RWPE2 (cell line): ENCODE measurements around the gene APLP2.

Source experiments
- ATAC-seq: fragments of 200-7000 bp; cut with Tn5 transposase; 3 replicates; pipeline ENCODE4 v1.9.1; 2021; ENCODE audit warnings: low read depth
- DNase-seq: peaks from one replicate; pipeline ENCODE4 v3.0.0-alpha.2; 2020; ENCODE audit warnings: low spot score
- H3K27ac ChIP-seq: fragments of 450-650 bp; 2 replicates; pipeline ENCODE4 v1.5.1; 2017; ENCODE audit warnings: mild to moderate bottlenecking; ENCODE audit not compliant: poor library complexity, severe bottlenecking
- H3K27me3 ChIP-seq: fragments of 250-450 bp; sonication (Bioruptor Pico); 2 replicates; pipeline ENCODE4 v1.5.1; 2021; ENCODE audit warnings: mild to moderate bottlenecking, moderate library complexity; ENCODE audit not compliant: insufficient read depth, poor library complexity, severe bottlenecking
- H3K36me3 ChIP-seq: fragments of 250-450 bp; sonication (Bioruptor Pico); 2 replicates; pipeline ENCODE4 v1.5.1; 2020; ENCODE audit warnings: low read depth, mild to moderate bottlenecking, moderate library complexity
- H3K4me1 ChIP-seq: fragments of 250-450 bp; sonication (Bioruptor Pico); 2 replicates; pipeline ENCODE4 v1.5.1; 2021; ENCODE audit warnings: mild to moderate bottlenecking, moderate library complexity; ENCODE audit not compliant: insufficient read depth, poor library complexity, severe bottlenecking
- H3K4me3 ChIP-seq: fragments of 250-450 bp; sonication (Bioruptor Pico); 2 replicates; pipeline ENCODE4 v1.5.1; 2021; ENCODE audit warnings: mild to moderate bottlenecking, moderate library complexity; ENCODE audit not compliant: severe bottlenecking
- H3K9me3 ChIP-seq: fragments of 250-450 bp; sonication (Bioruptor Pico); 2 replicates; pipeline ENCODE4 v1.5.1; 2021; ENCODE audit warnings: mild to moderate bottlenecking, moderate library complexity; ENCODE audit not compliant: severe bottlenecking
- TF ChIP-seq, protein P1 (sequence below): fragments of 450-650 bp; IDR thresholded peaks from one replicate; pipeline ENCODE4 v1.5.1; 2017; ENCODE audit warnings: mild to moderate bottlenecking, moderate library complexity; ENCODE audit not compliant: poor library complexity, severe bottlenecking

Gene APLP2

GRCh38 chr11:130163346-130164220 lies 93.9 kb downstream of the APLP2 start:
- no peaks in the 10 kb centered on the region for H3K27me3 ChIP-seq
- H3K27ac ChIP-seq, result no peak overlapping the region
- H3K9me3 ChIP-seq, result no peaks in the 10 kb centered on the region
- H3K36me3 ChIP-seq, result no peaks in the 10 kb centered on the region
- DNase-seq (no peak), ATAC-seq (no peak)
- peaks cover 29% of the 10 kb centered on the region for H3K4me1 ChIP-seq
- TF ChIP-seq, protein P1, sequence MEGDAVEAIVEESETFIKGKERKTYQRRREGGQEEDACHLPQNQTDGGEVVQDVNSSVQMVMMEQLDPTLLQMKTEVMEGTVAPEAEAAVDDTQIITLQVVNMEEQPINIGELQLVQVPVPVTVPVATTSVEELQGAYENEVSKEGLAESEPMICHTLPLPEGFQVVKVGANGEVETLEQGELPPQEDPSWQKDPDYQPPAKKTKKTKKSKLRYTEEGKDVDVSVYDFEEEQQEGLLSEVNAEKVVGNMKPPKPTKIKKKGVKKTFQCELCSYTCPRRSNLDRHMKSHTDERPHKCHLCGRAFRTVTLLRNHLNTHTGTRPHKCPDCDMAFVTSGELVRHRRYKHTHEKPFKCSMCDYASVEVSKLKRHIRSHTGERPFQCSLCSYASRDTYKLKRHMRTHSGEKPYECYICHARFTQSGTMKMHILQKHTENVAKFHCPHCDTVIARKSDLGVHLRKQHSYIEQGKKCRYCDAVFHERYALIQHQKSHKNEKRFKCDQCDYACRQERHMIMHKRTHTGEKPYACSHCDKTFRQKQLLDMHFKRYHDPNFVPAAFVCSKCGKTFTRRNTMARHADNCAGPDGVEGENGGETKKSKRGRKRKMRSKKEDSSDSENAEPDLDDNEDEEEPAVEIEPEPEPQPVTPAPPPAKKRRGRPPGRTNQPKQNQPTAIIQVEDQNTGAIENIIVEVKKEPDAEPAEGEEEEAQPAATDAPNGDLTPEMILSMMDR, result no peak
- H3K4me3 ChIP-seq, result no peak overlapping the region

DNA sequence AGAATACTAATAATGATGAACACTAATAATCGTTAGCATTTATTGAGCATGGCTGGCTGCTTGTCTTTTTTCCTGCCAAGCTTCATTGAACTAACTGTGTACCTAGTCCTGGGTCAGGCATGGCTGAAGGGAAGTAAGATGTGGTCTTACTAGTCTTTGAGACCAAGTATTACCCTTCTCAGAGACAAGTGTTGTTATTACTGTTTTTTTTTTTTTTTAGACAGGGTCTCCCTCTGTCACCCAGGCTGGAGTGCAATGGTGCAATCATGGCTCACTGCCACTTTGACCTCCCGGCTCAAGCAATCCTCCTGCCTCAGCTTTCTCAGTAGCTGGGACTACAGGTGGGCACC lies 94.5 kb downstream of the APLP2 start:
- DNase-seq, result no peak
- H3K27me3 ChIP-seq, result no peaks in the 10 kb centered on the region
- no peak overlapping the region for H3K4me3 ChIP-seq
- H3K27ac ChIP-seq, result no peak overlapping the region
- H3K36me3 ChIP-seq, result no peaks in the 10 kb centered on the region
- TF ChIP-seq, protein P1, result no peak
- no peaks in the 10 kb centered on the region for H3K9me3 ChIP-seq
- H3K4me1 ChIP-seq, result peaks cover 29% of the 10 kb centered on the region
- no peak for ATAC-seq

DNA sequence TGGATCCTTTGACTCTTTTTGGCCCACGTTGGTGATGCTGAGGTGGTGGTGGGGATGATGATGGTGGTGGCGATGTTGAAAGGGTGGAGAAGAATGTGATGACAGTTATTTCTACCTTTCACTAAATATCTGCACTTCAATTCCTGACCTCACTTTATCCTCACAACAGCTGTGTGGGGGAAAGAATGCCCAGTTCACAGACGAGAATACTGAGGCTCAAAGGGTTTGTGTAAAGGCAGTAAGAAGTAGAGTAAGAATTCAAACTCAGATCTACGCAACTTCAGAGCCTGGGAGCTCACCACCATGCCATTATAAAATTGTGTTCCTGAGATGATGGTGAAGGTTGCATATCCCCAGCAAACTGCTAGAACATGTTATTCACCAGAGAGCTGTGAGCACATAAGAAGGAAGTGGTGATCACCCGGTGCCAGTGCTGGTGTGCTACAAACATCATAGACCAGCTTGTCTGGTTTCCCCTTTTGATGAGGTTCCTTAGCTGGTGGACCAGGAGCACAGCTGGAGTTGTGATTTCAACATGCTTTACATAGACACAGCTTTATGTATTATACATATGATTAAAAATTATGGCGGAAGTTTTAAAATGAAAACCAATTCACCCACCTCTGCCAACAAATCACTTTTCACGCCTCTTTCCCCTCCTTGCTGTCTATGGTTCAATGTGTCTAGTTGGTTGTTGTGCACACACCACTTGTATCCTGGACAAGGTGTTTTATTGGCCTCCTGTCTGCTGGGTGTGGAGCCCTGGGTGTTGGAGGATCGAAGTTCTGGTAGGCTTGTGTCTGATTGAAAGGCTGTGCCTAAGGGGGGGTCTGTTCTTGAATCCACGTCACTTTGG lies 96.1 kb downstream of the APLP2 start:
- Histone ChIP-seq H3K36me3 (no peaks in the 10 kb centered on the region), H3K4me1 (peaks cover 29% of the 10 kb centered on the region), H3K4me3 (no peak overlapping the region), H3K27me3 (no peaks in the 10 kb centered on the region), H3K9me3 (no peaks in the 10 kb centered on the region), H3K27ac (peak overlapping the region; percentile 42)
- TF ChIP-seq, protein P1, result no peak
- DNase-seq (no peak), ATAC-seq (peak; percentile 37)

DNA sequence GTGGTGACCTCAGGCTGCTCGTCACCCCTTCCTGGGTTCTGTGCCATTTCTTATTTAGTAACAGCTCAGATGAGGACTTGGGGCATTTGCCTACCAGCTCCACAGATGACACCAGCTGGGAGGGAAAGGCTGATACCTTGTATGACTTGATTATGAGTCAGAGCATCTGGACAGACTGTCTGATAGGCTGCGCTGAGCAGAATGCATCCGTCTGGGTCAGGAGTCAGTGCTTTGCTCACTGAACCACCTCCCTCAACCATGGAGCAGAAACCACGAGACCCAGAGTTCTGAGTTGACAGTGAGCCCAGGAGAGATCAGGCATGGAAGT lies 96.7 kb downstream of the APLP2 start:
- H3K27ac ChIP-seq, result peak overlapping the region; percentile 42

More for the DNA sequence above, 96.7 kb downstream of the APLP2 start:
- TF ChIP-seq, protein P1, result no peak
- no peaks in the 10 kb centered on the region for H3K36me3 ChIP-seq
- H3K4me1 ChIP-seq, result peaks cover 27% of the 10 kb centered on the region
- no peaks in the 10 kb centered on the region for H3K27me3 ChIP-seq
- DNase-seq, result peak; percentile 86
- peak; percentile 100 for ATAC-seq
- no peak overlapping the region for H3K4me3 ChIP-seq
- no peaks in the 10 kb centered on the region for H3K9me3 ChIP-seq
